CD4-positive, alpha-beta T cell (primary cell): ENCODE data around the gene FUT6. TPM values are rescaled to one million over a fixed set of nuclear protein-coding genes. Genes with fewer than 3 reads are reported as not detected.

Source experiments
- ATAC-seq: fragments of 200-7000 bp; cut with Tn5 transposase; one replicate; pipeline ENCODE4 v1.10.0; 2022; ENCODE audit warnings: mild to moderate bottlenecking; ENCODE audit not compliant: poor library complexity
- CTCF ChIA-PET: fragments of 350-600 bp; sonication (Branson Sonifier 250); formaldehyde crosslinking; loops from one replicate; lab custom pipeline; 2021; ENCODE audit warnings: antibody characterized with exemption, inconsistent platforms; lab: Charles Lee
- POLR2A ChIA-PET: fragments of 350-600 bp; sonication (Branson Sonifier 250); formaldehyde crosslinking; loops from one replicate; lab custom pipeline; 2021; ENCODE audit warnings: antibody characterized with exemption, inconsistent platforms; lab: Charles Lee
- DNase-seq, 14 experiments: peaks; one replicate each; pipeline ENCODE4 v3.0.0-alpha.2; 2013 to 2020; ENCODE audit warnings: mixed read lengths in 2 of 14
- H3K27ac ChIP-seq, 2 donors: one replicate each; pipeline versions ENCODE4 v1.5.1 to v1.7.0; 2013; ENCODE audit warnings: low read length in 2 of 2, low read depth in 1 of 2, mild to moderate bottlenecking in 1 of 2
- H3K27me3 ChIP-seq, 2 experiments: 1 replicate in 1 of 2; 2 replicates in 1 of 2; pipeline versions ENCODE4 v1.6.1 to v1.7.0; 2013; ENCODE audit warnings: low read length in 2 of 2, control low read depth in 1 of 2, mild to moderate bottlenecking in 1 of 2, moderate library complexity in 1 of 2; ENCODE audit not compliant: insufficient read depth in 2 of 2, control insufficient read depth in 1 of 2
- H3K36me3 ChIP-seq: one replicate; pipeline ENCODE4 v1.6.1; 2013; ENCODE audit warnings: low read length, control low read depth; ENCODE audit not compliant: insufficient read depth
- H3K4me1 ChIP-seq: one replicate; pipeline ENCODE4 v1.6.1; 2013; ENCODE audit warnings: low read length, control low read depth; ENCODE audit not compliant: insufficient read depth
- H3K4me3 ChIP-seq: one replicate; pipeline ENCODE4 v1.5.1; 2013; ENCODE audit warnings: mild to moderate bottlenecking, low read length, moderate library complexity
- H3K9me3 ChIP-seq, 2 experiments: 1 replicate in 1 of 2; 2 replicates in 1 of 2; pipeline versions ENCODE4 v1.6.1 to v1.7.0; 2013; ENCODE audit warnings: low read length in 2 of 2, mild to moderate bottlenecking in 2 of 2, control low read depth in 1 of 2, moderate library complexity in 1 of 2; ENCODE audit not compliant: control insufficient read depth in 1 of 2, insufficient read depth in 1 of 2
- H3K27ac Mint-ChIP-seq: one replicate; pipeline ENCODE4 v1.8.0; 2020; ENCODE audit warnings: mixed read lengths
- H3K27me3 Mint-ChIP-seq: one replicate; pipeline ENCODE4 v1.8.0; 2021; ENCODE audit warnings: mixed read lengths
- H3K36me3 Mint-ChIP-seq: one replicate; pipeline ENCODE4 v1.8.0; 2021; ENCODE audit warnings: low read depth, mixed read lengths
- H3K4me1 Mint-ChIP-seq: one replicate; pipeline ENCODE4 v1.8.0; 2021; ENCODE audit warnings: low read depth, mixed read lengths
- H3K4me3 Mint-ChIP-seq: one replicate; pipeline ENCODE4 v1.8.0; 2020; ENCODE audit warnings: mild to moderate bottlenecking, mixed read lengths
- H3K9me3 Mint-ChIP-seq: one replicate; pipeline ENCODE4 v1.8.0; 2020; ENCODE audit warnings: mixed read lengths
- intact Hi-C, 2 experiments: fragments of 100-400 bp; cut with DNase I in 1 of 2; cut with micrococcal nuclease in 1 of 2; formaldehyde crosslinking; loops; one replicate each; pipeline versions ENCODE4 v1.15.1 to v1.9.0; 2023 to 2025; cut with DNase I, micrococcal nuclease
- total RNA-seq, 174 experiments: library from RNA in 2 of 174; stranded (reverse) in 2 of 174; gene quantifications; one replicate each; pipeline ENCODE4 v1.2.3 and lab custom pipeline; 2021 to 2026
- TF ChIP-seq, protein P1 (sequence below): fragments of 200-600 bp; IDR thresholded peaks from one replicate; pipeline ENCODE4 v1.8.0; 2022; ENCODE audit warnings: antibody characterized with exemption, mild to moderate bottlenecking

Gene FUT6
- total RNA-seq, 2 experiments from 2014 or later: 0.17 TPM; not detected in 1

DNA sequence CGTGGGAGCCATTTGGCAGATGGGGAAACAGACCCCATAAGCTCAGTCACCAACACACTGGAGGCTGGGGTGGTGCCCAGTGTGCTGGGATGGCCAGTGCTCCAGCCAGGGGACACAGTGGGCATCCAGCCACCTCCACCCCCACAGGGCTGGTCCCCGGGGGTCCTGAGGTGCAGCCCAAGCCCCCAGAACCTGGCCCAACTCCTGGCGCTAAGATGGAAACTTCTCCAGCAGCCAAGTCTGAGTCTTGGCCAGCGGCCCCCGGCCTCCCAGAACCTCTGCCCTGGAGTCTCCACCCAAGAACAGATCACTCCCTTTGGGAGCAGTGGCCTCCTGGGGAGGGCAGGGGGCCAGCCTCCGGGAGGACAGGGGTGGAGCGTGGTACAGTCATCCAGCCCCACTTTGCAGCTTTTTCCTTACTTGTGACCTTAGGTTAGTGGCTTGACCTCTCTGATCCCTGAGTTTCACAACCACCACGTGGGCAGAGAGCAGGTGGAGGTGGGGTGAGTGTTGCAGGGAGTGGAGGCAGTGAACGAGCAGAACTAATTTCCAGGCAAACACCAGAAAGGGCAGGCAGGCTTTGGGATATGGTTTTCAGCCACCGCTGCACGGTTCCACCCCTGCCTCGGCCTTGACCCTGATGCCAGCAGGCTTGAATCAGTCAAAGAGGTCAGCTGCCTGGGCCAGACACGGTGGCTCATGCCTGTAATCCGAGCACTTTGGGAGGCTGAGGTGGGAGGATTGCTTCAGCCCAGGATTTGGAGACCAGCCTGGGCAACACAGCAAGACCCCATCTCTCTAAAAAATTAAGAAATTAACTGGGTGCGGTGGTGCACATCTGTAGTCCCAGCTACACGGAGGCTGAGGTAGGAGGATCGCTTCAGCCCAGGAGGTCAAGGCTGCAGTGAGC, 38.9 kb downstream of the FUT6 start:
- H3K36me3 Mint-ChIP-seq: no peaks in the 10 kb centered on the region
- Histone ChIP-seq H3K4me1 (peaks cover 32% of the 10 kb centered on the region), H3K9me3 (peaks cover 0 to 15% of the 10 kb centered on the region in 2 experiments), H3K4me3 (no peak overlapping the region), H3K36me3 (no peaks in the 10 kb centered on the region), H3K27ac (no peak overlapping the region), H3K27me3 (peaks cover 26 to 28% of the 10 kb centered on the region in 2 experiments)
- no peak overlapping the region for H3K27ac Mint-ChIP-seq
- peaks cover 28% of the 10 kb centered on the region for H3K27me3 Mint-ChIP-seq
- DNase-seq (peak in 1 of 14 experiments; percentile 17), ATAC-seq (no peak)
- TF ChIP-seq, protein P1, sequence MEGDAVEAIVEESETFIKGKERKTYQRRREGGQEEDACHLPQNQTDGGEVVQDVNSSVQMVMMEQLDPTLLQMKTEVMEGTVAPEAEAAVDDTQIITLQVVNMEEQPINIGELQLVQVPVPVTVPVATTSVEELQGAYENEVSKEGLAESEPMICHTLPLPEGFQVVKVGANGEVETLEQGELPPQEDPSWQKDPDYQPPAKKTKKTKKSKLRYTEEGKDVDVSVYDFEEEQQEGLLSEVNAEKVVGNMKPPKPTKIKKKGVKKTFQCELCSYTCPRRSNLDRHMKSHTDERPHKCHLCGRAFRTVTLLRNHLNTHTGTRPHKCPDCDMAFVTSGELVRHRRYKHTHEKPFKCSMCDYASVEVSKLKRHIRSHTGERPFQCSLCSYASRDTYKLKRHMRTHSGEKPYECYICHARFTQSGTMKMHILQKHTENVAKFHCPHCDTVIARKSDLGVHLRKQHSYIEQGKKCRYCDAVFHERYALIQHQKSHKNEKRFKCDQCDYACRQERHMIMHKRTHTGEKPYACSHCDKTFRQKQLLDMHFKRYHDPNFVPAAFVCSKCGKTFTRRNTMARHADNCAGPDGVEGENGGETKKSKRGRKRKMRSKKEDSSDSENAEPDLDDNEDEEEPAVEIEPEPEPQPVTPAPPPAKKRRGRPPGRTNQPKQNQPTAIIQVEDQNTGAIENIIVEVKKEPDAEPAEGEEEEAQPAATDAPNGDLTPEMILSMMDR: no peak
- H3K9me3 Mint-ChIP-seq: no peaks in the 10 kb centered on the region
- intact Hi-C loops: loop anchor here (5.0 kb wide), 2 partner anchors 177 to 562 kb away; partner anchors contain the start of genes CLPP (in 1 of the 2) and RANBP3 (in 1 of the 2)
- ChIA-PET POLR2A (interaction anchor here (0.9 kb wide), 1 partner anchor 113 kb away, joined by 3 read pairs; no protein-coding TSS in a partner anchor), CTCF (no interaction called here)
- no peak overlapping the region for H3K4me3 Mint-ChIP-seq
- peaks cover 18% of the 10 kb centered on the region for H3K4me1 Mint-ChIP-seq

DNA sequence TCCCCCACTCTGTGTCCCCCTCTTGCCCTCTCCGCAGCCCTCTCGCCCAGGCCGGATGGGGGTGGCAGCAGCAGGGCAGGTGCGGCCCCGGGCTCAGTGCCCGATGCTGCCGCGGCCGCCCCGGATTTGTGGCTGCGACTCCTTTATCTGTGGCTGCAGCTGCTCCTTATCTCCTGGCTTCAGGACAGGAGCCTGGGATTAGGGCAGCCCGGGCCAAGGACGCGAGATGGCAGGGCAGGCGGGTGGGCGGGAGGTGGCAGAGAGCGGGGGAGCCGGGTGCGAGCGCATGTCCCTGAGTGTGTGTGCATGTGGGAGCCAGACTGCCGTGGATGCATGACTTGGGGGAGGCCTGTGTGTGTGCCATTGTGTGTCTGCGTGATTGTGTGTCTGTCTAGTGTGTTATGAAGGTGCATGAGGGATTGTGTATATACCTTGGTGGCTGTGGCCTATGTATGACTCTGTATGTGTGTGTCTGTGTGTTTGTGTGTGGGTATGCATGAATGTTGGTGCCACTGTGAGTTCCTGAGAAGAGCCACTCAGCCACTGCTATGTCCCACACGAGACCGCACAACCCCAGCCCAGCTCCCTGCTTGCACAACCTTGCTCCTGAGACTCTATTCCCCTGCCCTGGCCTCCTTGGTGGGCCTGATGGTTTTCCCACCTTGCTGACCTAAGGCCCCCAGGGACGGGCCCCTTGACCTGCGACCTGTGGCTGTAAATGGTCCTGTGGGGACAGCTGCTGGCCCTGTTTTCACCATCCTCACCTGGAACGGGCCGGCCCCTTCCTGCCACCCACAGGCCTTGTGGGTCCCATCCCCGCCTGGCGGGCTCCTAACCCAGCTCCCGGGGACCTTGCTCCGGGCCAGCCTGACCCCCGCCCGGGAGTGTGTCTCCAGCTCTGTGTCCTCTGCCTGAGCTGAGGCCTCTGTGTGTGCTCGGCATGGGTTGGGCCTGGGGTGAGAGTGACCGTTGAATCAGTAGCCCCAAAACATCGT, 40.0 kb downstream of the FUT6 start:
- ChIA-PET CTCF (no interaction called here), POLR2A (interaction anchor here (0.9 kb wide), 1 partner anchor 112 kb away, joined by 3 read pairs; no protein-coding TSS in a partner anchor)
- H3K4me1 ChIP-seq: peaks cover 27% of the 10 kb centered on the region
- TF ChIP-seq, protein P1: no peak
- ATAC-seq (no peak), DNase-seq (peak in 1 of 14 experiments; percentile 29)
- peaks cover 18% of the 10 kb centered on the region for H3K4me1 Mint-ChIP-seq
- H3K36me3 ChIP-seq: no peaks in the 10 kb centered on the region
- no peaks in the 10 kb centered on the region for H3K36me3 Mint-ChIP-seq
- H3K27me3 ChIP-seq: peaks cover 26 to 28% of the 10 kb centered on the region in 2 experiments
- H3K4me3 Mint-ChIP-seq: no peak overlapping the region
- no peak overlapping the region for H3K27ac Mint-ChIP-seq
- H3K4me3 ChIP-seq: no peak overlapping the region
- intact Hi-C loops: loop anchor here (5.0 kb wide), 2 partner anchors 178 to 563 kb away; partner anchors contain the start of genes CLPP (in 1 of the 2) and RANBP3 (in 1 of the 2)
- no peak overlapping the region for H3K27ac ChIP-seq
- H3K9me3 ChIP-seq: peaks cover 0 to 13% of the 10 kb centered on the region in 2 experiments
- peaks cover 28% of the 10 kb centered on the region for H3K27me3 Mint-ChIP-seq
- no peaks in the 10 kb centered on the region for H3K9me3 Mint-ChIP-seq

DNA sequence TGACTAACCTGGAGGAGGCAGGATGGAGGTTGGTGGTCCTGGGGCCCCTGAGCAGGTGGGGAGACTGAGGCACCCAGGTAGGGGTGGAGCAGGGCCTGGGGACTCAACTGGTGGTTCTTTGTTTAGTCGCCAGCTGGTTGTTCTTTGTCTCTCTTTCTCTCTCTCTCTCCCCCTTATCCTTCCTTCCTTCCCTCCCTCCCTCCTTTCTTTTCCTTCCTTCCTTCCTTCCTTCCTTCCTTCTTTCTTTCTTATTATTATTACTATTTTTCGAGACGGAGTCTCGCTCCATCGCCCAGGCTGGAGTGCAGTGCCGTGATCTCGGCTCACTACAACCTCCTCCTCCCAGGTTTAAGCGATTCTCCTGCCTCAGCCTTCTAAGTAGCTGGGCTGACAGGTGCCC, 41.3 kb downstream of the FUT6 start:
- Histone ChIP-seq H3K36me3 (no peaks in the 10 kb centered on the region), H3K27me3 (peaks cover 26 to 28% of the 10 kb centered on the region in 2 experiments), H3K9me3 (peaks cover 0 to 13% of the 10 kb centered on the region in 2 experiments), H3K4me3 (no peak overlapping the region), H3K27ac (no peak overlapping the region), H3K4me1 (peaks cover 17% of the 10 kb centered on the region)
- no peak for ATAC-seq
- CTCF ChIA-PET: no interaction called here
- POLR2A ChIA-PET: no interaction called here
- no peak overlapping the region for H3K4me3 Mint-ChIP-seq
- H3K4me1 Mint-ChIP-seq: peaks cover 5% of the 10 kb centered on the region
- H3K9me3 Mint-ChIP-seq: no peaks in the 10 kb centered on the region
- peaks cover 23% of the 10 kb centered on the region for H3K27me3 Mint-ChIP-seq
- TF ChIP-seq, protein P1: no peak
- H3K36me3 Mint-ChIP-seq: no peaks in the 10 kb centered on the region
- no peak for DNase-seq
- intact Hi-C loops: no loop called here
- no peak overlapping the region for H3K27ac Mint-ChIP-seq
